GM12878 (cell line): ENCODE results near the gene DNMBP. TPM values are rescaled to one million over a fixed set of nuclear protein-coding genes. Genes with fewer than 3 reads are reported as not detected.

Experiments used
- ASH2L ChIP-seq: fragments of 300-600, 200-600 bp; sonication (generic); IDR thresholded peaks from 2 replicates; pipeline ENCODE4 v1.6.1; 2017; ENCODE audit warnings: low read depth, mild to moderate bottlenecking, borderline replicate concordance
- BCLAF1 ChIP-seq: fragments of 450-650 bp; IDR thresholded peaks from 2 replicates; pipeline ENCODE4 v1.6.1; 2017; ENCODE audit warnings: antibody characterized with exemption, mild to moderate bottlenecking, moderate library complexity
- ESRRA ChIP-seq: IDR thresholded peaks from 2 replicates; pipeline ENCODE4 v1.6.1; 2012; ENCODE audit warnings: mild to moderate bottlenecking, low read length, improper control_type of control experiment
- GABPA ChIP-seq: IDR thresholded peaks from 2 replicates; pipeline ENCODE4 v1.6.1; 2014; ENCODE audit warnings: antibody characterized with exemption, low read depth, mild to moderate bottlenecking, inconsistent platforms
- HDAC6 ChIP-seq: fragments of 200-600 bp; sonication (generic); IDR thresholded peaks from one replicate; pipeline ENCODE4 v1.8.0; 2017; ENCODE audit warnings: antibody characterized with exemption; ENCODE audit not compliant: unreplicated experiment
- IKZF2 ChIP-seq, 2 experiments: fragments of 450-650 bp; IDR thresholded peaks; 2 replicates each; pipeline ENCODE4 v1.6.1; 2017; ENCODE audit warnings: mild to moderate bottlenecking in 2 of 2, moderate library complexity in 2 of 2
- JUNB ChIP-seq: IDR thresholded peaks from 2 replicates; pipeline ENCODE4 v1.6.1; 2016; ENCODE audit warnings: antibody characterized with exemption, mild to moderate bottlenecking
- MEF2A ChIP-seq: IDR thresholded peaks from 2 replicates; pipeline ENCODE4 v1.6.1; 2011; ENCODE audit warnings: low read depth, mild to moderate bottlenecking, low read length, moderate library complexity; ENCODE audit not compliant: insufficient read depth
- NFXL1 ChIP-seq: fragments of 450-650 bp; IDR thresholded peaks from 2 replicates; pipeline ENCODE4 v1.6.1; 2017; ENCODE audit warnings: antibody characterized with exemption, mild to moderate bottlenecking, borderline replicate concordance
- NR2C1 ChIP-seq: fragments of 450-650 bp; IDR thresholded peaks from 2 replicates; pipeline ENCODE4 v1.6.1; 2017; ENCODE audit warnings: antibody characterized with exemption, mild to moderate bottlenecking, moderate library complexity
- NR2F1 ChIP-seq: fragments of 450-650 bp; conservative IDR thresholded peaks from 2 replicates; pipeline ENCODE4 v1.6.1; 2017; ENCODE audit warnings: mild to moderate bottlenecking
- PKNOX1 ChIP-seq: fragments of 450-650 bp; IDR thresholded peaks from 2 replicates; pipeline ENCODE4 v1.6.1; 2016; ENCODE audit warnings: mild to moderate bottlenecking
- POLR2AphosphoS5 ChIP-seq: IDR thresholded peaks from 2 replicates; pipeline ENCODE4 v1.6.1; 2011; ENCODE audit warnings: mild to moderate bottlenecking, low read length, inconsistent platforms
- RELA ChIP-seq: fragments of 450-650 bp; IDR thresholded peaks from 2 replicates; pipeline ENCODE4 v1.8.0; 2014; ENCODE audit warnings: borderline replicate concordance; ENCODE audit not compliant: partially characterized antibody
- REST ChIP-seq: IDR thresholded peaks from 2 replicates; pipeline ENCODE4 v1.6.1; 2012; ENCODE audit warnings: mild to moderate bottlenecking, low read depth, low read length
- WRNIP1 ChIP-seq: IDR thresholded peaks from 2 replicates; pipeline ENCODE4 v1.6.1; 2011; ENCODE audit warnings: low read depth, low read length, improper control_type of control experiment, borderline replicate concordance
- YY1 ChIP-seq: IDR thresholded peaks from 2 replicates; pipeline ENCODE4 v1.6.1; 2011; ENCODE audit warnings: low read depth, mild to moderate bottlenecking, low read length
- ZBTB33 ChIP-seq: fragments of 450-650 bp; IDR thresholded peaks from 2 replicates; pipeline ENCODE4 v1.6.1; 2017; ENCODE audit warnings: mild to moderate bottlenecking
- ZNF24 ChIP-seq: fragments of 450-650 bp; IDR thresholded peaks from 2 replicates; pipeline ENCODE4 v1.6.1; 2017; ENCODE audit warnings: antibody characterized with exemption, mild to moderate bottlenecking
- ZNF384 ChIP-seq: IDR thresholded peaks from 2 replicates; pipeline ENCODE4 v1.6.1; 2012; ENCODE audit warnings: low read depth, mild to moderate bottlenecking, low read length, improper control_type of control experiment, borderline replicate concordance
- ZSCAN29 ChIP-seq: fragments of 450-650 bp; IDR thresholded peaks from 2 replicates; pipeline ENCODE4 v1.6.1; 2017; ENCODE audit warnings: mild to moderate bottlenecking, moderate library complexity
- polyA plus RNA-seq, 11 experiments: library from polyadenylated mRNA; depleted of rRNA in 4 of 11; unstranded in 6 of 11; stranded (reverse) in 5 of 11; fragments of >200 nt; fragmentation: Nextera tagmentation in 4 of 11; fragmentation: Illumina TruSeq in 1 of 11; extraction: Ambion mirVana in 4 of 11; extraction: Trizol in 1 of 11; gene quantifications; 1 replicate in 1 of 11; 2 replicates in 10 of 11; pipeline versions ENCODE4 v1.2.1 to v1.2.3, GENCODE V29; 2011 to 2016; ENCODE audit warnings: inconsistent platforms in 2 of 11, missing spikeins in 2 of 11, low read depth in 1 of 11
- total RNA-seq, 4 experiments: library from RNA; depleted of rRNA in 3 of 4; stranded (reverse); fragments of >200 nt in 3 of 4; fragmentation: Illumina TruSeq in 1 of 4; extraction: Trizol in 1 of 4; gene quantifications; 2 replicates each; pipeline versions ENCODE4 v1.2.1 to v1.2.3, GENCODE V29; 2013 to 2021

Gene DNMBP
- total and polyA plus RNA-seq, 10 of the 15 experiments (the other 5 are each of a cell fraction or from before 2014, with no cell fraction given), result 7.1 to 45.0 (median 22.0) TPM

- TF ChIP-seq BCLAF1 (no peak), NR2C1 (peak; percentile 34; the same call in 1 of the 2 replicates), GABPA (no peak), POLR2AphosphoS5 (peak; percentile 41; the same call in 1 of the 2 replicates), ZNF384 (no peak), NFXL1 (no peak), ASH2L (peak; percentile 22; the same call in 1 of the 2 replicates), WRNIP1 (no peak), RELA (no peak), NR2F1 (peak; percentile 80; the same call in 1 of the 2 replicates), PKNOX1 (no peak), YY1 (no peak; the same call in 1 of the 2 replicates), ZBTB33 (no peak), HDAC6 (no peak), MEF2A (no peak), JUNB (no peak), ZSCAN29 (0 out of 2 replicates have a peak, but pooled peaks have one; percentile 29), REST (no peak), ZNF24 (0 out of 2 replicates have a peak, but pooled peaks have one; percentile 15), IKZF2 (IDR thresholded peaks at IDR 0.05) (0 out of 4 replicates have a peak, but pooled peaks have one; percentile 18 to 35), ESRRA (0 out of 2 replicates have a peak, but pooled peaks have one; percentile 37)
Measured at GRCh38 chr10:100009793-100010676, at the start of gene DNMBP (continued).
